CD4-positive, alpha-beta T cell treated with Interleukin-15 for 4 hours (primary cell): ENCODE measurements around the gene GGCT.
"Not testable (repeated sequence)": the region's sequence is repeated elsewhere in the genome, so short reads cannot be mapped to it uniquely, and the experiment has no call there.

Source experiments
- DNase-seq: peaks from one replicate; pipeline ENCODE4 v3.0.0-alpha.2; 2020; ENCODE audit warnings: low spot score

GGCT gene

GRCh38 chr7:30515761-30516160 lies 11.1 kb upstream of the GGCT start:
- DNase-seq: no peak

DNA sequence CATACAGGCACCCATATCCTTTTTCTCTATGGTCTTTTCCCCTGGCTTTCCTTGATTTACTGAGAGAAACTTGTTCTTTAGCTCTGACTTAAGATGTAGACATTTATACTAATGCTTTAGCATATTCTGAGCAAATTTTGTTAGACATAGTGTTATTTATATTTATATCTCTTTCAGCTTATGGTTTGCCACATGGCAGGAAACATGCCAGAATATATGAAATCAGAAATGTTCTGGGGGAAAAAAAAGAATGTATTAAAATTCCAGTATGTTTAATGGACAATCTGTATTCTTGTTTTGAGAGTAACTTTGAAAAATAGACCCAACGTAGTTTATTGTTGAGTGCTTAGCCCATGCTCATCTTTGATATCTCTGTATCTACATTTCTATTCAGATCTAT lies 10.1 kb upstream of the GGCT start:
- no peak for DNase-seq

GRCh38 chr7:30514177-30514576 lies 9.5 kb upstream of the GGCT start:
- no peak for DNase-seq

GRCh38 chr7:30513762-30514161 lies 9.1 kb upstream of the GGCT start:
- DNase-seq: no peak

GRCh38 chr7:30511973-30512662 lies 7.5 kb upstream of the GGCT start:
- DNase-seq: no peak

GRCh38 chr7:30511494-30511893 lies 6.9 kb upstream of the GGCT start:
- no peak for DNase-seq

GRCh38 chr7:30510124-30511075 lies 5.8 kb upstream of the GGCT start:
- DNase-seq: peak; percentile 31

DNA sequence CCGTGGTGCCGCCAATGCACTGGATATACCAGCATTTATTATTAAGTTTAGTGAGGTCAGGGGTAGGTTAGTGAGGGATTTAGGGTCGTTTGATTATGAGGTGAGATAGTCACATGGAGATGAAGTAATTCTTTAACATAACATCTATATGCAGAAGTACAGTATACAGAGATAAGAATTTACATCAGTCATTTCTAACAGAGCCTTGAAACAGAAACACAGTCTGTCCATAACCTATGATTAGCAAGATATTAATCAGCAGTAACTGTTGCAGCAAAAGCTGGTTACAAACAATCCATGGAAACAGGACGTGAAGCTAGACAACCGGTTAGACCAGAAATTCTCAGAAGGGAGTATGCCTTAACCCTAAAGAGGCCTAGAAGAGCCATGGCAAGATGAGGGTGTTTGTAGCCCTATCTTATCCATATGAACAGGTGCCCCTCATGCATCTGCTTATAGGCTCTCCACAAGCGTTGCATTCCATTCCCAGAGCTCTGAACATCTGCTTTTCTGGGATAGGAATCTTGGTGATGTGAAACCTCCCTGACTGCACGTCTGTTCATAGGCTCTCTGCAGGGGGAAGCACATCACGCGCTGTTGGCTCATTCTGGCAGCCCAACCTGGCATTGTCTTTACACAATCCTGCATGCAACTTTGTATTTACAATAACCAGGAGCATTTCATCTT lies 4.7 kb upstream of the GGCT start:
- DNase-seq: not testable (repeated sequence)

GRCh38 chr7:30507346-30507900 lies 2.8 kb upstream of the GGCT start:
- DNase-seq: not testable (repeated sequence)

GRCh38 chr7:30505174-30505697 lies 607 bp upstream of the GGCT start:
- DNase-seq: no peak

GRCh38 chr7:30503274-30504212 lies 1.1 kb downstream of the GGCT start:
- DNase-seq: no peak

DNA sequence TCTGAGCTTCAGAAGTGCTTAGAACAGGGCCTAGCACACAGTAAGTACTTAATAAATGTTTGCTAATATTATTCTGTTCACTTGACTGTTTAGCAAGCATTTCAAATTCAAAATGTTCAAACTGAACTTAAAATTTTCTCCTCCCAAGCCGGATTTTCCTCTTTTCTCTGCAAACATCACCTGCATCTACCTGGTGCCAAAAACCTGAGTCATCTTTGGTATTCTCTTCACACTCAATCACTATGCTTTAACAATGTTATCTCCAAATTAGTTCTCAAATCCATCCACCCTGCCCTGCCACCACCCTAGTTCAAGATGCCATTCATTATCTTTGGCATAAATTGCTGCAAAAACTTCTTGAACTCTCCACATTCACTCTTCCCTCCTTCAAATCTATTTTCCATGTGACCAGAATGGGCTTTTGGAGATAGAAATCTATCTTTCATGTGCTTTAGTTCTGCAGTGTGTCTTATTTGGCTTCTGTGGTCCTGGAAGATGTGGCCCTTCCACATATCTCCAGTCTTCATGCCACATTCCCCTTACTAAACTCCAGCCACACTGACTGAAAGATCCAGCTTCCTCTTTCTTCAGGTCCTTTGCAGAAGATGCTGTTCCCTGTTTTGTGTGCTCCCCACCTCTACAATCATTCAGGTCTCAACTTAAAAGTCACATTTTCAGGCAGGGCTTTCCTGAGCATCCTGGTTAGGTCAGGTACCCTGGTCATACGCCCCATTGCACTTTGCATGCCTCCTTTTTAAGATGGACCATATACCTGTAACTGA lies 2.0 kb downstream of the GGCT start:
- DNase-seq: no peak

- DNase-seq: no peak
These were observed 3.4 kb downstream of the GGCT start for GRCh38 chr7:30501264-30501663.

GRCh38 chr7:30493228-30493627 lies 11.4 kb downstream of the GGCT start:
- DNase-seq: no peak

DNA sequence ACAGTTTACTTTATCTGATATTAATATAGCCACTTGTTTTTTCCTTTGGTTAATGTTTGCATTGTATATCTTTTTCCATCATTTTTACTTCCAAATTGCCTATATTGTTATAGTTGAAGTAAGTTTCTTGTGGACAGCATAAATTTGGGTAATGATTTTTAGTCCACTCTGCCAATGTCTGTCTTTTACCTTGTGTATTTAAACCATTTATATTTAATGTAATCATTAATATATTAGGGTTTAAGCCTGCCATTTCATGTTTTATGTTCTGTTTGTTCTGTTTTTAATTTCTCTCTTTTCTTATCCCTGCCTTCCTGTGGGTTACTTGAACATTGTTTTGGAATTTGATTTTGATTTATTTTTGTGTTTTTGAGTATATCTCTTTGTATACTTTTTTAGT lies 13.2 kb downstream of the GGCT start:
- no peak for DNase-seq

DNA sequence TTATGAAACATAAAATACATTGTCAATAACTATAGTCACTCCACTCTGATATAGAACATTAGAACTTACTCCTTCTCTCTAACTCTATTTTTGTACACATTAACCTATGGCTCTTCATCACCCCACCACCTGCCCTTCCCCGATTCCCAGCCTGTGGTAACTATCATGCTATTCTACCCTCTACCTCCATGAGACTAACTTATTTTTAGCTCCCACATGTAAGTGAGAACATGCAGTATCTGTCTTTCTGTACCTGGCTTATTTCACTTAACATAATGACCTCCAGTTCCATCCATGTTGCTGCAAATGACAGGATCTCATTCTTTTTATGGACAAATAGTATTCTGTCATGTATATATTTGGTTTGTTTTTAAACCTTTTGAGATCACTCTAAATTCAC lies 17.3 kb downstream of the GGCT start:
- no peak for DNase-seq

- no peak for DNase-seq
These were observed 19.0 kb downstream of the GGCT start for GRCh38 chr7:30485667-30486066.

- not testable (repeated sequence) for DNase-seq
These were observed 23.2 kb downstream of the GGCT start for GRCh38 chr7:30481416-30481815.

- DNase-seq: peak; percentile 52
These were observed 25.2 kb downstream of the GGCT start for GRCh38 chr7:30479202-30480120.
